ENCODE data around the gene MC4R. TPM values are rescaled to one million over a fixed set of nuclear protein-coding genes. Genes with fewer than 3 reads are reported as not detected.

The MC4R gene
- not detected in 5 replicates for total RNA-seq (2022; extraction: Qiagen RNA extraction)

DNA sequence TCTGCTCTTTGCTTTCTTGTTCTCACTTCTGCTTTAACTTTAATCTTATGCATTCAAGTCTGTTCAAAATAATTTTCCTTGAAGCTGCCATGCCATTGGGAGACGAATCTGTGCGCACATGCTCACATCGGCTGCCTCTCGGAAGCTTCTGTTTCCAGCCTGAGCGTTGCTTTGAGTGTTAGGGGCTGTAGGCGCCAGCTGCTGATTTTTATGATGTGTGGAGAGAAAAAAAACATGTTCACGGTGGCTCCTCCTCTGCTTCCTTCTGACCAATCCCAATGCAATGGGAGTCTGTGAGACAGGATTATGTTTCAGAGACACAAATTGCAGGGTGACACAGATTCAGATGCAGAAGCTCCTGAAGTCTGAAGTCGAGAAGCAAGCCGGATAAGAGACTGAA is at the start of gene MC4R:
Gene MC4R (minus strand): TSS at position 180 of the 400 bp plus-strand sequence. CDS start 426 bp downstream, outside the sequence.

All from A549 treated with dexamethasone at 1 μM for 4 hours (cell line).